OCI-LY7 (cell line): Measurements from ENCODE around the gene PARP2.

Source experiments
- EZH2phosphoT487 ChIP-seq: fragments of 200-600 bp; sonication (generic); IDR thresholded peaks from 2 replicates; pipeline ENCODE4 v1.6.1; 2018; ENCODE audit warnings: low read depth, borderline replicate concordance, mild to moderate bottlenecking, mixed run types, antibody characterized with exemption, low read length, moderate library complexity, mixed read lengths
- TF ChIP-seq, protein P1 (sequence below): fragments of 200-600 bp; sonication (generic); conservative IDR thresholded peaks from 2 replicates; pipeline ENCODE4 v1.5.1; 2014; ENCODE audit warnings: mild to moderate bottlenecking, antibody characterized with exemption, low read length, moderate library complexity, mixed read lengths

DNA sequence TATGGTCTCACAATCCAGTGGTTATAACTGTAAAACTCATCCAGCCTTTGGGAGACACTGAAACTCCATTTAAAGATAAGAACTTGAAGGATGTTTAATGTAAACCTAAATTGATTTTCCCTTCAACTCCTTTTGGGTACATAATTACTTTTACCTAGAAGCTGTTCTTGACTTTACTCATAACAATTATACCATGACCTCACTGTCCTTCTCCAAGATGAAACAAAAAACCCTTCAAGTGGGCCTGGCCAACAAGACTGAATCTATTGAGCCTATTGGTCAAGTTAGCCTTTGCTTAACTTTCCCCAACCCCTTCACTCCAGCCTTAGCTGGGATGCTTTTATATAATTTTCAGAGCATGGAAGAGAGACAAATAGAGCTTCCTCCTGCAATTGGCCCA, 22.5 kb downstream of the PARP2 start:
- TF ChIP-seq, protein P1, sequence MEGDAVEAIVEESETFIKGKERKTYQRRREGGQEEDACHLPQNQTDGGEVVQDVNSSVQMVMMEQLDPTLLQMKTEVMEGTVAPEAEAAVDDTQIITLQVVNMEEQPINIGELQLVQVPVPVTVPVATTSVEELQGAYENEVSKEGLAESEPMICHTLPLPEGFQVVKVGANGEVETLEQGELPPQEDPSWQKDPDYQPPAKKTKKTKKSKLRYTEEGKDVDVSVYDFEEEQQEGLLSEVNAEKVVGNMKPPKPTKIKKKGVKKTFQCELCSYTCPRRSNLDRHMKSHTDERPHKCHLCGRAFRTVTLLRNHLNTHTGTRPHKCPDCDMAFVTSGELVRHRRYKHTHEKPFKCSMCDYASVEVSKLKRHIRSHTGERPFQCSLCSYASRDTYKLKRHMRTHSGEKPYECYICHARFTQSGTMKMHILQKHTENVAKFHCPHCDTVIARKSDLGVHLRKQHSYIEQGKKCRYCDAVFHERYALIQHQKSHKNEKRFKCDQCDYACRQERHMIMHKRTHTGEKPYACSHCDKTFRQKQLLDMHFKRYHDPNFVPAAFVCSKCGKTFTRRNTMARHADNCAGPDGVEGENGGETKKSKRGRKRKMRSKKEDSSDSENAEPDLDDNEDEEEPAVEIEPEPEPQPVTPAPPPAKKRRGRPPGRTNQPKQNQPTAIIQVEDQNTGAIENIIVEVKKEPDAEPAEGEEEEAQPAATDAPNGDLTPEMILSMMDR = no peak
- TF ChIP-seq EZH2phosphoT487 = no peak
